ENCODE data around the gene OR6S1. TPM values are rescaled to one million over a fixed set of nuclear protein-coding genes. Genes with fewer than 3 reads are reported as not detected.

Gene OR6S1
- total RNA-seq, 1 donor from 2014 or later: not detected

GRCh38 chr14:20613094-20614037 is 28.1 kb downstream of the OR6S1 start:
- peak; percentile 77 for TF ChIP-seq CTCF (conservative IDR thresholded peaks at IDR 0.05; ENCODE audit: low read depth, low read length)
- H3K4me3 ChIP-seq (ENCODE audit: low read depth, low read length): peak overlapping the region; percentile 65
- peak; percentile 95 for DNase-seq (ENCODE audit: low read depth)

- no peak for DNase-seq (ENCODE audit: low read depth)
- TF ChIP-seq CTCF (conservative IDR thresholded peaks at IDR 0.05; ENCODE audit: low read depth, low read length): no peak
- H3K4me3 ChIP-seq (ENCODE audit: low read depth, low read length): no peak overlapping the region
These were observed 29.1 kb downstream of the OR6S1 start for GRCh38 chr14:20612403-20612802.

- no peak for TF ChIP-seq CTCF (conservative IDR thresholded peaks at IDR 0.05; ENCODE audit: low read depth, low read length)
- no peak for DNase-seq (ENCODE audit: low read depth)
- no peak overlapping the region for H3K4me3 ChIP-seq (ENCODE audit: low read depth, low read length)
These were observed 30.2 kb downstream of the OR6S1 start for GRCh38 chr14:20611277-20611676.

GRCh38 chr14:20610002-20610765 is 31.3 kb downstream of the OR6S1 start:
- DNase-seq (ENCODE audit: low read depth): peak; percentile 22
- no peak for TF ChIP-seq CTCF (conservative IDR thresholded peaks at IDR 0.05; ENCODE audit: low read depth, low read length)
- H3K4me3 ChIP-seq (ENCODE audit: low read depth, low read length): peak overlapping the region; percentile 67

GRCh38 chr14:20609215-20610001 is 32.1 kb downstream of the OR6S1 start:
- TF ChIP-seq CTCF (conservative IDR thresholded peaks at IDR 0.05; ENCODE audit: low read depth, low read length): peak; percentile 97
- H3K4me3 ChIP-seq (ENCODE audit: low read depth, low read length): peak overlapping the region; percentile 67
- DNase-seq (ENCODE audit: low read depth): peak; percentile 60

GRCh38 chr14:20608383-20609110 is 32.9 kb downstream of the OR6S1 start:
- no peak for DNase-seq (ENCODE audit: low read depth)
- no peak overlapping the region for H3K4me3 ChIP-seq (ENCODE audit: low read depth, low read length)
- no peak for TF ChIP-seq CTCF (conservative IDR thresholded peaks at IDR 0.05; ENCODE audit: low read depth, low read length)
